ENCODE data around the gene NDUFAB1.
"Not testable (repeated sequence)": the region's sequence is repeated elsewhere in the genome, so short reads cannot be mapped to it uniquely, and the experiment has no call there.

NDUFAB1 gene

DNA sequence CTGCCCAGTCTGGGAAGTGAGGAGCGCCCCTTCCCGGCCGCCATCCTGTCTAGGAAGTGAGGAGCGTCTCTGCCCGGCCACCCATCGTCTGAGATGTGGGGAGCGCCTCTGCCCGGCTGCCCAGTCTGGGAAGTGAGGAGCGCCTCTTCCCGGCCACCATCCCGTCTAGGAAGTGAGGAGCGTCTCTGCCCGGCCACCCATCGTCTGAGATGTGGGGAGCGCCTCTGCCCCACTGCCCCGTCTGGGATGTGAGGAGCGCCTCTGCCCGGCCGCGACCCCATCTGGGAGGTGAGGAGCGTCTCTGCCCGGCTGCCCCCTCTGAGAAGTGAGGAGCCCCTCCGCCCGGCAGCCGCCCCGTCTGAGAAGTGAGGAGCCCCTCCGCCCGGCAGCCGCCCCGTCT lies 12.8 kb downstream of the NDUFAB1 start:
- not testable (repeated sequence) for DNase-seq

DNA sequence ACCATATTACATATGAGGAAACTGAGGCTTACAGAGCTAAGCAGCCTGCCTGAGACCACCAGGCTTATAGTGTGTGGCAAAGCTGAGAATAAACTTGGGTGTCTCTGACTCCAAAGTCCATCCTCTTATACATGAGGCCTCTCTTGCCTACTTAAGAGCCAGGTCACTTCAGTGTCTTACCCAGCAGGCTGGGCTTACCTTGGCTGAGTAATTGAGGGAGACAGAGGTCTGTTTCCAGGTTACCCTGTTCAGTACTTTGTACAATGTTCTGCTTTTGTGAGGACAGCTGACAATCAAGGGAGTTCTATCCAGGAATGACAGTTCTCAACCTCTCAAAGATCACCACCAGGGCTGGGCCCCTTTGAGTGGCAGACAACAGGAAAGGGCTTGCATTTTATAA lies 14.4 kb downstream of the NDUFAB1 start:
- no peak for DNase-seq

GRCh38 chr16:23580391-23580790 lies 15.7 kb downstream of the NDUFAB1 start:
- no peak for DNase-seq

- no peak for DNase-seq
Observed at GRCh38 chr16:23579371-23579770, 16.7 kb downstream of the NDUFAB1 start.

- no peak for DNase-seq
Observed at GRCh38 chr16:23578101-23578830, 17.9 kb downstream of the NDUFAB1 start.

- DNase-seq: no peak
Observed at GRCh38 chr16:23577493-23577892, 18.6 kb downstream of the NDUFAB1 start.

GRCh38 chr16:23575834-23576233 lies 20.3 kb downstream of the NDUFAB1 start:
- DNase-seq: no peak

GRCh38 chr16:23573817-23574216 lies 22.3 kb downstream of the NDUFAB1 start:
- no peak for DNase-seq

GRCh38 chr16:23572394-23572793 lies 23.7 kb downstream of the NDUFAB1 start:
- DNase-seq: no peak

DNA sequence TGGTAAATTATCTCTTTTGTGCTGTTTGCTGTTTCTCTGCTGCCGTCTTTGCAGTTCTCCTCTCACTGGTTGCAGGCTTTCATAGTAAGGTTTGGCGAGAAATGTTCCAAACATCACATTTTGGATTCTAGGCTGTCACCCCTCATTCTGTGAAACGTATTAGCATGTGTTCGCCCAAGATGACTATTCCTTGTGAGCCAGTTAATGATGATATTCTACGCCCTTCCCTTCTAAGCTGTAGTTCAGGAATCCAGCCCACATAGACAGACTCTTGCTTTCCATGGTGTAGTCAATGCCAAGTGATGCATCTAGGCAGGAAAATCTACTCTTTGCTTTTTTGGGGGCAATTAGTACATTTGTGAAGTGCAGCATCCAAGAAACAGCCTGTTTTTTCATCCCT lies 24.2 kb downstream of the NDUFAB1 start:
- DNase-seq: no peak

DNA sequence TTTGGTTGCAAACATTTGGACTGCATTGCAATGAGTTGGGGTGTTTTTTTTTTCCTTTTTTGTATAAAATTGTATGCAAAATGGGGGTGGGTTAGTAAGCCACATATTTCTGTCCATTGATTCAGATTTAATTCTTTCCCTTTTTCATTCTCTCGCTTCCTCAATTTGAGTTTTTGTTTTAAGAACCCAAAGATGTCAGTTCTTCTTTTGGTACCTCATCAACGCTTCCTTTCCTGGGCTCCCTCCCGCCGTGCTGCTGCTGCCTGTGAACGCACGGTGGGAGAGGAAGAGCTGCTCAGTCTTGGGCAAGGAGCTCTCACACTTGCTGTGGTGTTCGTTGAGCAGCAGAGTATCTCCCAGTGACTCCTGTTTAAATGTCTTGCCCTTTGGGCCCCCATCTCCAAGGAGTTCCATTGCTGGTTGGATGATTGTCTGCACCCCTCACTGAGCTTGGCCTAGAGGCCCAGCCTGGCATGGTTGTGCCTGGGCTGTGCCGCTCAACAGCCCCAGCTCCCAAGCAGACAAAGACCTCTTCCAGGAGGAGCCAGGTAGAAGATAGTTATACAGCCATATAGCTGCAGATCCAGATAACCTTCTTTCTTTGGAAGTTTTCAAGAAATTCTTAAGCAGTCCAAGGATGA lies 25.0 kb downstream of the NDUFAB1 start:
- DNase-seq: no peak

- DNase-seq: no peak
Observed at GRCh38 chr16:23567602-23568001, 28.5 kb downstream of the NDUFAB1 start.

DNA sequence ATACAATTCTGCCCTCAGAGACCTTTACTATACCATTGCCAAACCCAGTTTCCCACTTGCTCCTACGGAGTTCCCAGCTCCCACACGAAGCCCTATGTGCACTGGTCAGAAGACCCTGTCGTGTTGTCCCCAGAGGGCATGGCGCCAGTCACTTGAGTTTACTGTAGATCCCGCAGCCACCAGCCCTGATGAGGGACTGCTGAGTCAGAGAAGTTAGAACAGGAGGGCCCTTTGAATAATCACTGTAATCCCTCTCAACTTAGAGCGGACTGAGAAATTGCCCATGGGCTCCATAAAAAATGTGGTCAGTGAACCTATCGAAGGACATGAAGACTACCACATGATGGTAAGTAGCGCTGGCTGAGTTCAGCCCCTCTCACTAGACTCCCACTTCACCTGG lies 29.4 kb downstream of the NDUFAB1 start:
- no peak for DNase-seq

DNA sequence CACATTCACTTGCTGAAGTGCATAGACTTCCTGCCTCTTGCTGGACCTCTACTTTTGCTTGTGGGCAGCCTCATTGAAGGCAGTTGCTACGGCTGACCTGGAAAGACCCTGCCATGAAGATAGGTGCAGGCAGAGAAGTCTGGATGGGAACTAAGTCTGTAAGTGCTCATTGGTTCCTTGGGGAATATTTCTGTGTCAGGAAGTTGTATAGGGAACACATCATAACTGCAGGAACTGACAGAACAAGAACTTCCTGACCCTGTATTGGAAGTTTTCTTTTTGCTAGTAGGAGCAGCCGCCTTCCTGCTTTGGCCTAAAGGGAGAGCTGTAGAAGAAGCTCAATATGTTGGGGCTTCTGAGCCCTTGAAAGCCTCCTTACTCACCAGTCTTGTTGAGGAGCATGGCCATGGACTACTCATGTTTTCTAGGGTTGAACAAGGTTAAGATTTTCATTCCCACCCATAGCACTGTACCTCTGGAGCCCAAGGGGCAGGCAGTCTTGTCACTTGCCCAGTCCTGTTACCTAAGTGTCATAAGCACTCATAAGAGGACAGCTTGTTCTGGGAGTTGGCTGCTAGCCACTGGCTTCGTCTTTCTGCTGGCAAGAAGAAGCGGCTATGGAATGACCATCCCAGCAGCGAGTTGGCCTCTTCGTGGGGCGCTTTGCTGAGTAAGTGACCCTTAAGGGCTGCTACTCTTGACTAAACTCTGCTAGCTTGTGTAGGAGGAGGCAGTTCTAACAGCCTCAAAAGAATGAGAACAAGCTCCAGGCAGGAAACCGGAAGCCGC lies 31.3 kb downstream of the NDUFAB1 start:
- DNase-seq: no peak

GRCh38 chr16:23563186-23563585 lies 32.9 kb downstream of the NDUFAB1 start:
- no peak for DNase-seq

DNA sequence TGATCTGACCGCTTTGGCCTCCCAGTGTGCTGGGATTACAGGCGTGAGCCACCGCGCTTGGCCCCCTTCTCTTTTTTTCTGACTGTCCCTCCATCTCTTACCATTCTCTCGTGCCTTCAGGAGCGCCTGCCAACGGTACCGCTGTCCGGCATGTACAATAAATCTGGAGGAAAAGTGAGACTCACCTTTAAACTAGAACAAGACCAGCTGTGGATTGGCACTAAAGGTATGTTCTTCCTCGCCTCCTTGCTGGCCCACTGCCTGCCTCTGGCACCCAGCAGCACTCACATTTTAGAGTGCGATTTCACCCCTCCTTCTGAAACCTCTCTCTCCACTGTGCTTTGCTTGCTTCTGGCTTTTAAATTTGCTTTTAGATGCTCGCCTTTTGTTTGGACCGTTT lies 33.6 kb downstream of the NDUFAB1 start:
- no peak for DNase-seq

GRCh38 chr16:23561586-23561985 lies 34.5 kb downstream of the NDUFAB1 start:
- DNase-seq: no peak

DNA sequence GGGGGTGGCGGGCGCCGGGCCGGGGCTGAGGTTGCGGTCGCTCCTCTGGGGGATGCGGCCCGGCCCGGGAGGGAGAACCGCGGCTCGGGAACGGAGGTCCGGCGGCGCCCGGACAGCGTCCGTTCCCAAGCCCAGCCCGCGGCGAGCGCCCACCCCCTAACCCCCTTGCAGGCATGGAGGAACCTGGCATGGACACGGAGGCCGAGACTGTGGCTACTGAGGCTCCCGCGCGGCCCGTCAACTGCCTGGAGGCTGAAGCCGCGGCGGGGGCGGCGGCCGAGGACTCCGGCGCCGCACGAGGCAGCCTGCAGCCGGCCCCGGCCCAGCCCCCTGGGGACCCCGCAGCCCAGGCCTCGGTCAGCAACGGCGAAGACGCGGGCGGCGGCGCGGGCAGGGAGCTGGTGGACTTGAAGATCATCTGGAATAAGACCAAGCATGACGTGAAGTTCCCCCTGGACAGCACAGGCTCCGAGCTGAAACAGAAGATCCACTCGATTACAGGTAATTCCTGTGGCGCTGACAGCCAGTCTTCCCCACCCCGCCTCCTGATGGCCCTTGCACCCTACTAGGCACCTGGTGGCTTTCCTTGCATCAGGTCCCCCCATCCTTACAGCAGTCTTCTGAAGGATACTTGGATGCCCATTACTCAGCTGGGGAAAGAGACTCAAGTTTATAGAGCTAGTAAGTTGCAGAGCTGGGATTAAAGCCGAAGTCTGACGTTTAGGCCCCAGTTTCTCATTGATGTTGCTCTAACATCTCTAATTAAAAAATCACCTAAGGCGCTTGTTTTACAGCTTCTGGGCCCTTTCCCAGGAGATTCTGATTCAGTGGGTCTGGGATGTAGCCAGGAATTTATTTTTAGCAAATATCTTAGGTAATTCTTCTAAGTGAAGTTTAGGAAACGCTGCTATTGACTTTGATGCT lies 38.1 kb downstream of the NDUFAB1 start:
- DNase-seq: peak; percentile 22

GRCh38 chr16:23556881-23557778 lies 39.0 kb downstream of the NDUFAB1 start, which contains the start of the genes EARS2 and UBFD1:
Gene EARS2, minus strand, starts transcription at chr16:23557350. Its CDS starts 7 bp downstream, at chr16:23557343.
Gene UBFD1, plus strand, starts transcription at chr16:23557727. Its CDS starts 16 bp downstream, at chr16:23557743.
- DNase-seq: peak; percentile 99

- no peak for DNase-seq
Observed at GRCh38 chr16:23554536-23554935, 41.6 kb downstream of the NDUFAB1 start.

DNA sequence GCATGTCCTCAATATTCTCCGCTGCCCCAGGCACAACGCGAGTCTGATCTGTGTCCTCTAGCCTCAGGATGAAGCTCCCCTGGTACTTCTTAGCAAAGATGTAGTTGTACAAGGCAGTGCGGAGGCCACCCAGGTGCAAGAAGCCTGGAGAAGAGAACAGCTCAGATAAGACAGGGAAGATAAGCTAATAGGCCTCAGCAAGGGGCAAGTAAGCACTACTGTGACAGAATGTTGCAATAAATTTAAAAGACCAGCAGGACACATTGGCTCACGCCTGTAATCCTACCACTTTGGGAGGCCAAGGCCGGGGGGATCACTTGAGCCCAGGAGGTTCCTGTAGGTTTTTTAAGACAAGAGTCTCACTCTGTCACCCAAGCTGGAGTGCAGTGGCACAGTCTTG lies 44.0 kb downstream of the NDUFAB1 start:
- no peak for DNase-seq

All from activated CD4-positive, alpha-beta T cell treated with anti-CD3 and anti-CD28 coated beads for 48 hours (primary cell).